Measurements from ENCODE around the gene TBC1D10A.

- no peak for TF ChIP-seq CTCF (IDR thresholded peaks at IDR 0.05; ENCODE audit: insufficient read depth, low read length)
- no peak for TF ChIP-seq REST (IDR thresholded peaks at IDR 0.05; ENCODE audit: insufficient replicate concordance, low read depth)
Measured at GRCh38 chr22:30351226-30351625, 24.5 kb upstream of the TBC1D10A start.
